ENCODE results near the gene MCTP1. TPM values are rescaled to one million over a fixed set of nuclear protein-coding genes. Genes with fewer than 3 reads are reported as not detected.

MCTP1 gene
- polyA plus RNA-seq, 3 donors, result 34.4 to 72.9 (median 55.5) TPM

- H3K4me3 Mint-ChIP-seq, result no peak overlapping the region
- no peak overlapping the region for H3K4me2 ChIP-seq (replicated peaks; ENCODE audit: extremely low read depth, low read length, poor library complexity, severe bottlenecking)
- no peaks in the 10 kb centered on the region for H3K4me1 ChIP-seq (ENCODE audit: control insufficient read depth in 1 of 2, insufficient read depth in 2 of 2, low read length in 2 of 2)
- no peak overlapping the region for H3K27ac Mint-ChIP-seq
- H3K27me3 ChIP-seq (ENCODE audit: control insufficient read depth in 2 of 2, insufficient read depth in 2 of 2, low read length in 2 of 2), result no peaks in the 10 kb centered on the region
- no peak overlapping the region for H3K27ac ChIP-seq (ENCODE audit: low read depth in 1 of 2, low read length in 2 of 2)
- no peaks in the 10 kb centered on the region for H3K4me1 Mint-ChIP-seq
- H3K36me3 ChIP-seq (replicated peaks in 1 of 2; ENCODE audit: control insufficient read depth in 1 of 2, insufficient read depth in 2 of 2, low read length in 2 of 2), result peaks cover 54 to 85% of the 10 kb centered on the region in 2 donors
- no peaks in the 10 kb centered on the region for H3K79me2 ChIP-seq (ENCODE audit: insufficient read depth, low read length)
- no peaks in the 10 kb centered on the region for H3K27me3 Mint-ChIP-seq (ENCODE audit: low read depth in 3 of 3)
- no peak for DNase-seq
- intact Hi-C loops (cut with micrococcal nuclease), result no loop called here
- H4K20me1 ChIP-seq (ENCODE audit: insufficient read depth, low read length), result no peaks in the 10 kb centered on the region
- H3K9ac ChIP-seq (ENCODE audit: insufficient read depth, low read length, poor library complexity, severe bottlenecking), result no peak overlapping the region
- no peaks in the 10 kb centered on the region for H3K9me3 ChIP-seq (replicated peaks in 1 of 2; ENCODE audit: control insufficient read depth in 1 of 2, insufficient read depth in 1 of 2, low read length in 2 of 2)
- no peak overlapping the region for H3K4me3 ChIP-seq (replicated peaks in 1 of 3; ENCODE audit: low read depth in 2 of 3, low read length in 3 of 3)
- H3K9me3 Mint-ChIP-seq, result no peaks in the 10 kb centered on the region
- WGBS (ENCODE audit: insufficient coverage), result no CpG with 5 or more reads among the region's 3 CpGs
- TF ChIP-seq CTCF (IDR thresholded peaks at IDR 0.05), result no peak
- no peak overlapping the region for H2AFZ ChIP-seq (ENCODE audit: insufficient read depth, low read depth, low read length, poor library complexity, severe bottlenecking)
- peaks cover 54 to 61% of the 10 kb centered on the region in 2 donors for H3K36me3 Mint-ChIP-seq
Observed at GRCh38 chr5:94888674-94889073, 396.2 kb downstream of the MCTP1 start.

GRCh38 chr5:94885931-94886330, 399.0 kb downstream of the MCTP1 start:
- intact Hi-C loops (cut with micrococcal nuclease), result no loop called here
- no peaks in the 10 kb centered on the region for H4K20me1 ChIP-seq (ENCODE audit: insufficient read depth, low read length)
- H3K4me1 ChIP-seq (ENCODE audit: control insufficient read depth in 1 of 2, insufficient read depth in 2 of 2, low read length in 2 of 2), result no peaks in the 10 kb centered on the region
- H3K9ac ChIP-seq (ENCODE audit: insufficient read depth, low read length, poor library complexity, severe bottlenecking), result no peak overlapping the region
- no peaks in the 10 kb centered on the region for H3K79me2 ChIP-seq (ENCODE audit: insufficient read depth, low read length)
- Mint-ChIP-seq H3K27me3 (ENCODE audit: low read depth in 3 of 3) (no peaks in the 10 kb centered on the region), H3K9me3 (no peaks in the 10 kb centered on the region), H3K27ac (no peak overlapping the region), H3K4me1 (no peaks in the 10 kb centered on the region), H3K4me3 (no peak overlapping the region), H3K36me3 (peaks cover 52 to 58% of the 10 kb centered on the region in 2 donors)
- DNase-seq, result no peak
- no peaks in the 10 kb centered on the region for H3K9me3 ChIP-seq (replicated peaks in 1 of 2; ENCODE audit: control insufficient read depth in 1 of 2, insufficient read depth in 1 of 2, low read length in 2 of 2)
- H2AFZ ChIP-seq (ENCODE audit: insufficient read depth, low read depth, low read length, poor library complexity, severe bottlenecking), result no peak overlapping the region
- no peak overlapping the region for H3K27ac ChIP-seq (ENCODE audit: low read depth in 1 of 2, low read length in 2 of 2)
- H3K4me3 ChIP-seq (replicated peaks in 1 of 3; ENCODE audit: low read depth in 2 of 3, low read length in 3 of 3), result no peak overlapping the region
- H3K4me2 ChIP-seq (replicated peaks; ENCODE audit: extremely low read depth, low read length, poor library complexity, severe bottlenecking), result no peak overlapping the region
- H3K27me3 ChIP-seq (ENCODE audit: control insufficient read depth in 2 of 2, insufficient read depth in 2 of 2, low read length in 2 of 2), result no peaks in the 10 kb centered on the region
- H3K36me3 ChIP-seq (replicated peaks in 1 of 2; ENCODE audit: control insufficient read depth in 1 of 2, insufficient read depth in 2 of 2, low read length in 2 of 2), result peaks cover 45 to 86% of the 10 kb centered on the region in 2 donors
- no CpG with 5 or more reads among the region's 2 CpGs for WGBS (ENCODE audit: insufficient coverage)
- TF ChIP-seq CTCF (IDR thresholded peaks at IDR 0.05), result no peak
